ENCODE measurements around the gene SKIDA1.
A peak's percentile ranks its signal among the peaks of the same experiment; 100 is the strongest.

SKIDA1 gene

GRCh38 chr10:21497177-21497807, 28.2 kb downstream of the SKIDA1 start:
- DNase-seq (ENCODE audit: low read depth): no peak
- TF ChIP-seq CTCF (IDR thresholded peaks at IDR 0.05; ENCODE audit: control insufficient read depth, insufficient read depth, low read depth, low read length, missing control alignments): no peak
- peak overlapping the region; percentile 83 for H3K4me3 ChIP-seq (ENCODE audit: control insufficient read depth, low read depth, low read length)

- DNase-seq (ENCODE audit: low read depth): no peak
- H3K4me3 ChIP-seq (ENCODE audit: control insufficient read depth, low read depth, low read length): peak overlapping the region; percentile 83
- peak; percentile 37 for TF ChIP-seq CTCF (IDR thresholded peaks at IDR 0.05; ENCODE audit: control insufficient read depth, insufficient read depth, low read depth, low read length, missing control alignments)
Observed at GRCh38 chr10:21496343-21497176, 28.9 kb downstream of the SKIDA1 start.

GRCh38 chr10:21495752-21496342, 29.6 kb downstream of the SKIDA1 start:
- no peak for DNase-seq (ENCODE audit: low read depth)
- TF ChIP-seq CTCF (IDR thresholded peaks at IDR 0.05; ENCODE audit: control insufficient read depth, insufficient read depth, low read depth, low read length, missing control alignments): peak; percentile 65
- H3K4me3 ChIP-seq (ENCODE audit: control insufficient read depth, low read depth, low read length): peak overlapping the region; percentile 83

- peak overlapping the region; percentile 83 for H3K4me3 ChIP-seq (ENCODE audit: control insufficient read depth, low read depth, low read length)
- TF ChIP-seq CTCF (IDR thresholded peaks at IDR 0.05; ENCODE audit: control insufficient read depth, insufficient read depth, low read depth, low read length, missing control alignments): no peak
- DNase-seq (ENCODE audit: low read depth): no peak
Observed at GRCh38 chr10:21495002-21495751, 30.3 kb downstream of the SKIDA1 start.

GRCh38 chr10:21494191-21495001, 31.1 kb downstream of the SKIDA1 start:
- H3K4me3 ChIP-seq (ENCODE audit: control insufficient read depth, low read depth, low read length): peak overlapping the region; percentile 83
- TF ChIP-seq CTCF (IDR thresholded peaks at IDR 0.05; ENCODE audit: control insufficient read depth, insufficient read depth, low read depth, low read length, missing control alignments): peak; percentile 22
- DNase-seq (ENCODE audit: low read depth): no peak
